WTC11 (cell line): ENCODE measurements around the gene IRF2BPL. TPM values are rescaled to one million over a fixed set of nuclear protein-coding genes. Genes with fewer than 3 reads are reported as not detected.

Experiments used
- ATAC-seq: fragments of 200-7000 bp; cut with Tn5 transposase; 2 replicates; pipeline ENCODE4 v1.10.0; 2021; ENCODE audit warnings: mild to moderate bottlenecking, moderate library complexity
- CTCF ChIA-PET: fragments of 300-600 bp; sonication (Branson Sonifier 250); formaldehyde crosslinking; loops from one replicate; lab custom pipeline; 2021; ENCODE audit warnings: antibody characterized with exemption; lab: Charles Lee
- POLR2A ChIA-PET: fragments of 350-600 bp; sonication (Branson Sonifier 250); formaldehyde crosslinking; loops from one replicate; lab custom pipeline; 2021; ENCODE audit warnings: antibody characterized with exemption; lab: Charles Lee
- DNase-seq: peaks from one replicate; pipeline ENCODE4 v3.0.0; 2021; ENCODE audit warnings: low spot score
- H3K27ac Mint-ChIP-seq: 2 replicates; pipeline ENCODE4 v1.8.0; 2021; ENCODE audit warnings: mixed read lengths
- H3K27me3 Mint-ChIP-seq: 2 replicates; pipeline ENCODE4 v1.8.0; 2021; ENCODE audit warnings: low read depth, mild to moderate bottlenecking, moderate library complexity, mixed read lengths
- H3K36me3 Mint-ChIP-seq: 2 replicates; pipeline ENCODE4 v1.8.0; 2021; ENCODE audit warnings: mixed read lengths
- H3K4me1 Mint-ChIP-seq: 2 replicates; pipeline ENCODE4 v1.8.0; 2022; ENCODE audit warnings: mixed read lengths
- H3K4me3 Mint-ChIP-seq: 2 replicates; pipeline ENCODE4 v1.8.0; 2021; ENCODE audit warnings: mild to moderate bottlenecking, moderate library complexity, mixed read lengths
- H3K9me3 Mint-ChIP-seq: 2 replicates; pipeline ENCODE4 v1.8.0; 2021; ENCODE audit warnings: mixed read lengths
- ATF1 ChIP-seq: sonication (generic); formaldehyde crosslinking; IDR thresholded peaks from 2 replicates; pipeline ENCODE4 v1.8.1; 2023; ENCODE audit warnings: mild to moderate bottlenecking, moderate library complexity, missing genetic modification reagents
- CREB1 ChIP-seq: sonication (generic); formaldehyde crosslinking; IDR thresholded peaks from 2 replicates; pipeline ENCODE4 v1.8.0; 2023; ENCODE audit warnings: mild to moderate bottlenecking, missing genetic modification reagents
- ELF4 ChIP-seq: sonication (generic); formaldehyde crosslinking; IDR thresholded peaks from 2 replicates; pipeline ENCODE4 v1.8.1; 2022; ENCODE audit warnings: low read depth, mild to moderate bottlenecking, moderate library complexity, missing genetic modification reagents
- FOXK1 ChIP-seq: sonication (generic); formaldehyde crosslinking; IDR thresholded peaks from 2 replicates; pipeline ENCODE4 v1.8.0; 2022; ENCODE audit warnings: mild to moderate bottlenecking, moderate library complexity, missing genetic modification reagents
- NFYB ChIP-seq: sonication (generic); formaldehyde crosslinking; conservative IDR thresholded peaks from 2 replicates; pipeline ENCODE4 v1.8.0; 2022; ENCODE audit warnings: low read depth, missing genetic modification reagents
- NR1H2 ChIP-seq: sonication (generic); formaldehyde crosslinking; IDR thresholded peaks from 2 replicates; pipeline ENCODE4 v1.9.0; 2021; ENCODE audit warnings: mild to moderate bottlenecking, moderate library complexity, missing genetic modification reagents
- NR3C1 ChIP-seq: sonication (generic); formaldehyde crosslinking; conservative IDR thresholded peaks from 2 replicates; pipeline ENCODE4 v1.8.1; 2023; ENCODE audit warnings: low read depth, mild to moderate bottlenecking, missing genetic modification reagents
- RORB ChIP-seq: fragments of 250-450 bp; sonication (Bioruptor Pico); IDR thresholded peaks from 2 replicates; pipeline ENCODE4 v1.9.0; 2021; ENCODE audit warnings: mild to moderate bottlenecking
- TEAD4 ChIP-seq: sonication (generic); formaldehyde crosslinking; IDR thresholded peaks from 2 replicates; pipeline ENCODE4 v1.8.0; 2022; ENCODE audit warnings: mild to moderate bottlenecking, missing genetic modification reagents
- ZNF219 ChIP-seq: sonication (generic); formaldehyde crosslinking; IDR thresholded peaks from 2 replicates; pipeline ENCODE4 v1.8.0; 2023; ENCODE audit warnings: missing genetic modification reagents, mild to moderate bottlenecking, borderline replicate concordance
- ZNF317 ChIP-seq: sonication (generic); formaldehyde crosslinking; IDR thresholded peaks from 2 replicates; pipeline ENCODE4 v1.8.1; 2023; ENCODE audit warnings: low read depth, mild to moderate bottlenecking, moderate library complexity, missing genetic modification reagents, borderline replicate concordance
- ZNF423 ChIP-seq: fragments of 250-450 bp; sonication (Bioruptor Pico); IDR thresholded peaks from 2 replicates; pipeline ENCODE4 v2.1.2; 2022; ENCODE audit warnings: mild to moderate bottlenecking, moderate library complexity
- total RNA-seq: library from RNA; stranded (reverse); gene quantifications from 3 replicates; pipeline ENCODE4 v1.2.3, GENCODE V29; 2021
- TF ChIP-seq, protein P1 (sequence below): sonication (generic); formaldehyde crosslinking; IDR thresholded peaks from 2 replicates; pipeline ENCODE4 v1.8.1; 2022; ENCODE audit warnings: missing genetic modification reagents, borderline replicate concordance
- TF ChIP-seq, protein P2 (sequence below): sonication (generic); formaldehyde crosslinking; IDR thresholded peaks from 2 replicates; pipeline ENCODE4 v1.8.1; 2023; ENCODE audit warnings: mild to moderate bottlenecking, moderate library complexity, missing genetic modification reagents
- TF ChIP-seq, protein P3 (sequence below): sonication (generic); formaldehyde crosslinking; IDR thresholded peaks from 2 replicates; pipeline ENCODE4 v1.8.0; 2023; ENCODE audit warnings: missing genetic modification reagents
- TF ChIP-seq, protein P4 (sequence below): sonication (generic); formaldehyde crosslinking; IDR thresholded peaks from 2 replicates; pipeline ENCODE4 v1.8.1; 2023; ENCODE audit warnings: mild to moderate bottlenecking, missing genetic modification reagents, moderate library complexity
- TF ChIP-seq, protein P5 (sequence below): sonication (generic); formaldehyde crosslinking; IDR thresholded peaks from 2 replicates; pipeline ENCODE4 v1.8.1; 2023; ENCODE audit warnings: mild to moderate bottlenecking, missing genetic modification reagents, moderate library complexity
- TF ChIP-seq, protein P6 (sequence below): fragments of 250-450 bp; sonication (Bioruptor Pico); IDR thresholded peaks from 2 replicates; pipeline ENCODE4 v2.1.2; 2022; ENCODE audit warnings: mild to moderate bottlenecking, moderate library complexity
- TF ChIP-seq, protein P7 (sequence below): fragments of 250-450 bp; sonication (Bioruptor Pico); IDR thresholded peaks from 2 replicates; pipeline ENCODE4 v1.9.0; 2021; ENCODE audit warnings: mild to moderate bottlenecking
- TF ChIP-seq, protein P8 (sequence below): sonication (generic); formaldehyde crosslinking; IDR thresholded peaks from 2 replicates; pipeline ENCODE4 v1.8.0; 2022; ENCODE audit warnings: mild to moderate bottlenecking, missing genetic modification reagents

The IRF2BPL gene
- total RNA-seq, 1 experiment from 2014 or later: 126 TPM

DNA sequence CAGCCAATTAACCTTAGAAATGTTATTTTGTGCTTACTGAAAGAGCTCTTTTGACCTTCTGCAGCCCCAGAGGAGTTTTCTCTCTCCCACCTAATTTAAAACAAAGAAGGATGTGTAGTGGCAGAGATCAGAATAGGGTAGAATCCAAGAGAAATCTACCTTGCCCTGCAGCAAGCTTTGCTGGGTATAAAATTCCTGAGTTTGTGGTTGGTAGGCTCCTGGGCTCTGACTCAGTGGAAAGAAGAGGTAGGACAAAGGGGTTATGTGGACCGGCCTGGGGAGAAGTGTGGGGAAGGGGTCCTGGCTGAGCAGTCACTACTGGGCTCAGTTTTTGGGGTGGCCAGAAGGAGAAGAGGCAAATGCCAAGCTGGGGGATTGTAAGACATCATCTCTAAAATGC is 46.8 kb downstream of the IRF2BPL start (continued):
- TF ChIP-seq ZNF423 (CRISPR knock-in tag): no peak
- no peak for TF ChIP-seq ATF1 (CRISPR knock-in tag)
- TF ChIP-seq, protein P1, sequence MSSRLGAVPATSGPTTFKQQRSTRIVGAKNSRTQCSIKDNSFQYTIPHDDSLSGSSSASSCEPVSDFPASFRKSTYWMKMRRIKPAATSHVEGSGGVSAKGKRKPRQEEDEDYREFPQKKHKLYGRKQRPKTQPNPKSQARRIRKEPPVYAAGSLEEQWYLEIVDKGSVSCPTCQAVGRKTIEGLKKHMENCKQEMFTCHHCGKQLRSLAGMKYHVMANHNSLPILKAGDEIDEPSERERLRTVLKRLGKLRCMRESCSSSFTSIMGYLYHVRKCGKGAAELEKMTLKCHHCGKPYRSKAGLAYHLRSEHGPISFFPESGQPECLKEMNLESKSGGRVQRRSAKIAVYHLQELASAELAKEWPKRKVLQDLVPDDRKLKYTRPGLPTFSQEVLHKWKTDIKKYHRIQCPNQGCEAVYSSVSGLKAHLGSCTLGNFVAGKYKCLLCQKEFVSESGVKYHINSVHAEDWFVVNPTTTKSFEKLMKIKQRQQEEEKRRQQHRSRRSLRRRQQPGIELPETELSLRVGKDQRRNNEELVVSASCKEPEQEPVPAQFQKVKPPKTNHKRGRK (CRISPR knock-in tag): no peak
- no peak for TF ChIP-seq ELF4 (CRISPR knock-in tag)
- no peak for TF ChIP-seq CREB1 (CRISPR knock-in tag)

DNA sequence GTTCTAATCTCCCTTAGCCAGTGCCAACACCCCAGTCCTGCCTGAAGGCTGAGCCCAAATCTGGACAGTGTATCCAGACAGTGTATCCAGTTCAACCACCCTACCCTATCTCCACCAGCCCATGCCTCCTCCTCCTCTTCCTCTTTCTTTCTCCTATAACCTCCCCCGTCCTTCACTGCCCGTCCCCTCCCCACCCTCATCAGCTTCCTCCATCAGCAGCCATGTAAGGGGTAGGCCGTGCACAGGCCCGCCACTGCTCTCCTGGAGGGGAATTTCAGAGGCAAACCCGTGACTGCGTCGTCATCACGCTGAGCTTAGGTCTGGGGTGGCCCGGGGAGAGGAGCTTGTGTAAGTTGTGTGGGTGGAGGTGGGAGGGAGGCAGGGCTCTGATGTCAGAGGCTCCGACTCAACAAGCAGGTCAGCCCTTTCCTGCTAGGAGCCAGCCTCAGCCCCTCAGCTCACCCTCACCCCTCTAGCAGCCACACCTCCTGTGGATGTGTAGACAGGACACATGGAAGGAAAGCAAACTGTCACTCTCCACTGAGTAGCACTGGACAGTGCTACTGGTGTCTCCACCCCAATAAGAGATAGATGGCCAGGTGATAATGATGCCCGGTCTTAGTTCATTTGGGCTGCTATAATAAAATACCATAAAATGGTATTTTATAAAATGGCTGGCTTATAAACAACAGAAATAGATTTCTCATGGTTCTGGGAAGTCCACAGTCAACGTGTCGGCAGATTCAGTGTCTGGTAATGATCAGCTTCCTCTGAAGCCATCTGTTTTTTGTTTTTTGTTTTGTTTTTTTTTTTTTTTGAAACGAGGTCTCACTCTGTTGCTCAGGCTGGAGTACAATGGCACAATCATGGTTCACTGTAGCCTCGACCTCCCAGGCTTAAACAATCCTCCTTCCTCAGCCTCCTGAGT is 50.5 kb downstream of the IRF2BPL start:
- POLR2A ChIA-PET: interaction anchor here (0.6 to 0.9 kb wide), 2 partner anchors 62 to 339 kb away, joined by 3 to 5 read pairs; no protein-coding TSS in a partner anchor

More for the DNA sequence above, 50.5 kb downstream of the IRF2BPL start:
- H3K27ac Mint-ChIP-seq: no peak overlapping the region
- peaks cover 11% of the 10 kb centered on the region for H3K9me3 Mint-ChIP-seq
- CTCF ChIA-PET: interaction anchor here (0.5 to 1.9 kb wide), 5 partner anchors 9 to 49 kb away, joined by 3 to 9 read pairs (median 4); no protein-coding TSS in a partner anchor
- no peak for DNase-seq
- H3K27me3 Mint-ChIP-seq: no peaks in the 10 kb centered on the region
- TF ChIP-seq, protein P2, sequence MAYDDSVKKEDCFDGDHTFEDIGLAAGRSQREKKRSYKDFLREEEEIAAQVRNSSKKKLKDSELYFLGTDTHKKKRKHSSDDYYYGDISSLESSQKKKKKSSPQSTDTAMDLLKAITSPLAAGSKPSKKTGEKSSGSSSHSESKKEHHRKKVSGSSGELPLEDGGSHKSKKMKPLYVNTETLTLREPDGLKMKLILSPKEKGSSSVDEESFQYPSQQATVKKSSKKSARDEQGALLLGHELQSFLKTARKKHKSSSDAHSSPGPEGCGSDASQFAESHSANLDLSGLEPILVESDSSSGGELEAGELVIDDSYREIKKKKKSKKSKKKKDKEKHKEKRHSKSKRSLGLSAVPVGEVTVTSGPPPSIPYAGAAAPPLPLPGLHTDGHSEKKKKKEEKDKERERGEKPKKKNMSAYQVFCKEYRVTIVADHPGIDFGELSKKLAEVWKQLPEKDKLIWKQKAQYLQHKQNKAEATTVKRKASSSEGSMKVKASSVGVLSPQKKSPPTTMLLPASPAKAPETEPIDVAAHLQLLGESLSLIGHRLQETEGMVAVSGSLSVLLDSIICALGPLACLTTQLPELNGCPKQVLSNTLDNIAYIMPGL: no peak
- no peak for TF ChIP-seq NR3C1 (CRISPR knock-in tag)
- TF ChIP-seq, protein P3, sequence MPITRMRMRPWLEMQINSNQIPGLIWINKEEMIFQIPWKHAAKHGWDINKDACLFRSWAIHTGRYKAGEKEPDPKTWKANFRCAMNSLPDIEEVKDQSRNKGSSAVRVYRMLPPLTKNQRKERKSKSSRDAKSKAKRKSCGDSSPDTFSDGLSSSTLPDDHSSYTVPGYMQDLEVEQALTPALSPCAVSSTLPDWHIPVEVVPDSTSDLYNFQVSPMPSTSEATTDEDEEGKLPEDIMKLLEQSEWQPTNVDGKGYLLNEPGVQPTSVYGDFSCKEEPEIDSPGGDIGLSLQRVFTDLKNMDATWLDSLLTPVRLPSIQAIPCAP (CRISPR knock-in tag): no peak
- no peak for TF ChIP-seq NR1H2
- TF ChIP-seq RORB (CRISPR knock-in tag): no peak
- TF ChIP-seq, protein P4, sequence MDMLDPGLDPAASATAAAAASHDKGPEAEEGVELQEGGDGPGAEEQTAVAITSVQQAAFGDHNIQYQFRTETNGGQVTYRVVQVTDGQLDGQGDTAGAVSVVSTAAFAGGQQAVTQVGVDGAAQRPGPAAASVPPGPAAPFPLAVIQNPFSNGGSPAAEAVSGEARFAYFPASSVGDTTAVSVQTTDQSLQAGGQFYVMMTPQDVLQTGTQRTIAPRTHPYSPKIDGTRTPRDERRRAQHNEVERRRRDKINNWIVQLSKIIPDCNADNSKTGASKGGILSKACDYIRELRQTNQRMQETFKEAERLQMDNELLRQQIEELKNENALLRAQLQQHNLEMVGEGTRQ: no peak
- no peak for TF ChIP-seq NFYB (CRISPR knock-in tag)
- TF ChIP-seq, protein P5, sequence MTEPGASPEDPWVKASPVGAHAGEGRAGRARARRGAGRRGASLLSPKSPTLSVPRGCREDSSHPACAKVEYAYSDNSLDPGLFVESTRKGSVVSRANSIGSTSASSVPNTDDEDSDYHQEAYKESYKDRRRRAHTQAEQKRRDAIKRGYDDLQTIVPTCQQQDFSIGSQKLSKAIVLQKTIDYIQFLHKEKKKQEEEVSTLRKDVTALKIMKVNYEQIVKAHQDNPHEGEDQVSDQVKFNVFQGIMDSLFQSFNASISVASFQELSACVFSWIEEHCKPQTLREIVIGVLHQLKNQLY (CRISPR knock-in tag): no peak
- no peak for TF ChIP-seq ZNF219 (CRISPR knock-in tag)
- TF ChIP-seq, protein P6, sequence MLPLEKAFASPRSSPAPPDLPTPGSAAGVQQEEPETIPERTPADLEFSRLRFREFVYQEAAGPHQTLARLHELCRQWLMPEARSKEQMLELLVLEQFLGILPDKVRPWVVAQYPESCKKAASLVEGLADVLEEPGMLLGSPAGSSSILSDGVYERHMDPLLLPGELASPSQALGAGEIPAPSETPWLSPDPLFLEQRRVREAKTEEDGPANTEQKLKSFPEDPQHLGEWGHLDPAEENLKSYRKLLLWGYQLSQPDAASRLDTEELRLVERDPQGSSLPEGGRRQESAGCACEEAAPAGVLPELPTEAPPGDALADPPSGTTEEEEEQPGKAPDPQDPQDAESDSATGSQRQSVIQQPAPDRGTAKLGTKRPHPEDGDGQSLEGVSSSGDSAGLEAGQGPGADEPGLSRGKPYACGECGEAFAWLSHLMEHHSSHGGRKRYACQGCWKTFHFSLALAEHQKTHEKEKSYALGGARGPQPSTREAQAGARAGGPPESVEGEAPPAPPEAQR (CRISPR knock-in tag): no peak
- TF ChIP-seq, protein P7, sequence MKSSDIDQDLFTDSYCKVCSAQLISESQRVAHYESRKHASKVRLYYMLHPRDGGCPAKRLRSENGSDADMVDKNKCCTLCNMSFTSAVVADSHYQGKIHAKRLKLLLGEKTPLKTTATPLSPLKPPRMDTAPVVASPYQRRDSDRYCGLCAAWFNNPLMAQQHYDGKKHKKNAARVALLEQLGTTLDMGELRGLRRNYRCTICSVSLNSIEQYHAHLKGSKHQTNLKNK (CRISPR knock-in tag): no peak
- no peak for TF ChIP-seq ZNF317 (CRISPR knock-in tag)
- TF ChIP-seq FOXK1 (CRISPR knock-in tag): no peak
- TF ChIP-seq, protein P8, sequence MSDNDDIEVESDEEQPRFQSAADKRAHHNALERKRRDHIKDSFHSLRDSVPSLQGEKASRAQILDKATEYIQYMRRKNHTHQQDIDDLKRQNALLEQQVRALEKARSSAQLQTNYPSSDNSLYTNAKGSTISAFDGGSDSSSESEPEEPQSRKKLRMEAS (CRISPR knock-in tag): no peak
- TF ChIP-seq ATF1 (CRISPR knock-in tag): no peak
- no peak for TF ChIP-seq TEAD4 (CRISPR knock-in tag)
- no peaks in the 10 kb centered on the region for H3K36me3 Mint-ChIP-seq
- ATAC-seq: peak; percentile 31
- H3K4me3 Mint-ChIP-seq: no peak overlapping the region
- H3K4me1 Mint-ChIP-seq: peaks cover 19% of the 10 kb centered on the region
